NCI-H748 (cell line): ENCODE measurements around the gene PAM.

Experiments used
- DNase-seq: peaks from one replicate; lab custom pipeline; 2025; ENCODE audit not compliant: unreplicated experiment; lab: John Stamatoyannopoulos, UW

PAM gene

GRCh38 chr5:102754767-102755431 lies at the start of gene PAM:
Gene PAM (plus strand): TSS chr5:102755305. CDS start chr5:102866196, 110,891 bp downstream.
- peak; percentile 88 for DNase-seq

- no peak for DNase-seq
These were observed 43.4 kb upstream of the PAM start for GRCh38 chr5:102711525-102712385.

- DNase-seq, result no peak
These were observed 41.8 kb upstream of the PAM start for GRCh38 chr5:102713278-102713677.

GRCh38 chr5:102713682-102714231 lies 41.3 kb upstream of the PAM start:
- no peak for DNase-seq

GRCh38 chr5:102715082-102715807 lies 39.9 kb upstream of the PAM start:
- DNase-seq, result no peak

GRCh38 chr5:102716017-102716416 lies 39.1 kb upstream of the PAM start:
- no peak for DNase-seq

GRCh38 chr5:102718819-102719218 lies 36.3 kb upstream of the PAM start:
- DNase-seq, result no peak

- DNase-seq, result no peak
These were observed 35.2 kb upstream of the PAM start for GRCh38 chr5:102719886-102720285.

- DNase-seq, result no peak
These were observed 34.1 kb upstream of the PAM start for GRCh38 chr5:102720969-102721368.

GRCh38 chr5:102722931-102723330 lies 32.2 kb upstream of the PAM start:
- no peak for DNase-seq

- no peak for DNase-seq
These were observed 23.4 kb upstream of the PAM start for GRCh38 chr5:102731693-102732092.

- DNase-seq, result no peak
These were observed 21.6 kb upstream of the PAM start for GRCh38 chr5:102733534-102733933.

- DNase-seq, result no peak
These were observed 17.9 kb upstream of the PAM start for GRCh38 chr5:102737161-102737560.

- no peak for DNase-seq
These were observed 17.2 kb upstream of the PAM start for GRCh38 chr5:102737805-102738469.

- DNase-seq, result no peak
These were observed 14.6 kb upstream of the PAM start for GRCh38 chr5:102740515-102740914.

GRCh38 chr5:102742215-102742614 lies 12.9 kb upstream of the PAM start:
- DNase-seq, result no peak

- DNase-seq, result no peak
These were observed 11.2 kb upstream of the PAM start for GRCh38 chr5:102743900-102744299.

GRCh38 chr5:102747386-102748166 lies 7.5 kb upstream of the PAM start:
- peak; percentile 31 for DNase-seq

GRCh38 chr5:102749416-102750030 lies 5.6 kb upstream of the PAM start:
- DNase-seq, result peak; percentile 87
